Activated CD8-positive, alpha-beta T cell treated with anti-CD3 and anti-CD28 coated beads for 36 hours (primary cell): Measurements from ENCODE around the gene TCP11. TPM values are rescaled to one million over a fixed set of nuclear protein-coding genes. Genes with fewer than 3 reads are reported as not detected.

ENCODE experiments used
- ATAC-seq: fragments of 200-7000 bp; cut with Tn5 transposase; one replicate; pipeline ENCODE4 v1.10.0; 2021; ENCODE audit warnings: mild to moderate bottlenecking, moderate library complexity
- CTCF ChIA-PET: fragments of 350-600 bp; sonication (Branson Sonifier 250); formaldehyde crosslinking; loops from one replicate; lab custom pipeline; 2021; ENCODE audit warnings: antibody characterized with exemption; lab: Charles Lee
- POLR2A ChIA-PET: fragments of 350-600 bp; sonication (Branson Sonifier 250); formaldehyde crosslinking; loops from one replicate; lab custom pipeline; 2021; ENCODE audit warnings: antibody characterized with exemption; lab: Charles Lee
- DNase-seq: peaks from one replicate; pipeline ENCODE4 v3.0.0-alpha.2; 2020
- H3K27ac Mint-ChIP-seq: one replicate; pipeline ENCODE4 v1.8.0; 2021; ENCODE audit warnings: mild to moderate bottlenecking, mixed read lengths
- H3K27me3 Mint-ChIP-seq: one replicate; pipeline ENCODE4 v1.8.0; 2021; ENCODE audit warnings: mixed read lengths
- H3K36me3 Mint-ChIP-seq: one replicate; pipeline ENCODE4 v1.8.0; 2021; ENCODE audit warnings: low read depth, mixed read lengths
- H3K4me1 Mint-ChIP-seq: one replicate; pipeline ENCODE4 v1.8.0; 2021; ENCODE audit warnings: low read depth, mixed read lengths
- H3K4me3 Mint-ChIP-seq: one replicate; pipeline ENCODE4 v1.8.0; 2021; ENCODE audit warnings: mild to moderate bottlenecking, moderate library complexity, mixed read lengths
- H3K9me3 Mint-ChIP-seq: one replicate; pipeline ENCODE4 v1.8.0; 2021; ENCODE audit warnings: mixed read lengths
- intact Hi-C: fragments of 100-400 bp; cut with micrococcal nuclease; formaldehyde crosslinking; loops from one replicate; pipeline ENCODE4 v1.10.0; 2022
- total RNA-seq, 2 experiments: library from RNA; stranded (reverse); gene quantifications; one replicate each; pipeline ENCODE4 v1.2.3, GENCODE V29; 2021
- TF ChIP-seq, protein P1 (sequence below): fragments of 200-600 bp; IDR thresholded peaks from one replicate; pipeline ENCODE4 v1.8.0; 2022; ENCODE audit warnings: antibody characterized with exemption, mild to moderate bottlenecking

TCP11 gene
- total RNA-seq, 2 experiments from 2014 or later = not detected

DNA sequence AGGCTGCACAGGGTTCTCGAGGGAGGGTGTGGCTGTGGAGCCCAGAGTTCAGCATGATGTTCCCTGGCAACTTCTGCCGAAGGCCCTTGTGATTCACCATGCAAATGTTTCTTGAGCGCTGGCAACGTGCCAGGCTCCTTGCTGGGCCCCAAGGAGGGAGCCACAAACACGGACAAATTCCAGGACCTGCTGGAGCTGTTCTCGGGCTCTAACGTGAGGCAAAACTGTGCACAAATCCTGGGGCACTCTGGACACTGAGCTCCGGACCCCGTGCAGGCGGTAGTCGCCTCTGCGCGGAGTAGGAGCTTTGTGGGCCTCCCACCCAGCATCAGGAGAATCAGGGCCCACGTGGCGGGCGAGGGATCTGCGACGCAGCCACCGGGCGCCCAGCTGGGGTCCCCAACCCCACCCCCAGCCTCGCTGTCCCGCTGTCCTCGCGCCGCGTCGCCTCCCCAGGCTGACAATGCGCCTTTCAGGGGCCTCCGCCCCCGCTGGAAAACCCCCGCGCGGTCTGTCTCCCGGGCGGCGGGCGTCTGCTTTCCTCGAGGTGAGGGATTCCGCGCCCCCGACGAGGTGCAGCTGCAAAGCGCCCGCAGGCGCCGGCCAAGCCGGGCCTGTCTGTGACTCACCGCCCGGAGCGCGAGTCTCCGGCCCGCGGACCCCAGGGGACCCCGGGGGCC, 40.9 kb upstream of the TCP11 start:
- Mint-ChIP-seq H3K4me3 (no peak overlapping the region), H3K9me3 (no peaks in the 10 kb centered on the region), H3K27me3 (peaks cover 15% of the 10 kb centered on the region), H3K36me3 (no peaks in the 10 kb centered on the region), H3K4me1 (no peaks in the 10 kb centered on the region), H3K27ac (no peak overlapping the region)
- ATAC-seq = no peak
- POLR2A ChIA-PET = interaction anchor here (1.7 kb wide), 1 partner anchor 10 kb away, joined by 3 read pairs; no protein-coding TSS in a partner anchor
- TF ChIP-seq, protein P1, sequence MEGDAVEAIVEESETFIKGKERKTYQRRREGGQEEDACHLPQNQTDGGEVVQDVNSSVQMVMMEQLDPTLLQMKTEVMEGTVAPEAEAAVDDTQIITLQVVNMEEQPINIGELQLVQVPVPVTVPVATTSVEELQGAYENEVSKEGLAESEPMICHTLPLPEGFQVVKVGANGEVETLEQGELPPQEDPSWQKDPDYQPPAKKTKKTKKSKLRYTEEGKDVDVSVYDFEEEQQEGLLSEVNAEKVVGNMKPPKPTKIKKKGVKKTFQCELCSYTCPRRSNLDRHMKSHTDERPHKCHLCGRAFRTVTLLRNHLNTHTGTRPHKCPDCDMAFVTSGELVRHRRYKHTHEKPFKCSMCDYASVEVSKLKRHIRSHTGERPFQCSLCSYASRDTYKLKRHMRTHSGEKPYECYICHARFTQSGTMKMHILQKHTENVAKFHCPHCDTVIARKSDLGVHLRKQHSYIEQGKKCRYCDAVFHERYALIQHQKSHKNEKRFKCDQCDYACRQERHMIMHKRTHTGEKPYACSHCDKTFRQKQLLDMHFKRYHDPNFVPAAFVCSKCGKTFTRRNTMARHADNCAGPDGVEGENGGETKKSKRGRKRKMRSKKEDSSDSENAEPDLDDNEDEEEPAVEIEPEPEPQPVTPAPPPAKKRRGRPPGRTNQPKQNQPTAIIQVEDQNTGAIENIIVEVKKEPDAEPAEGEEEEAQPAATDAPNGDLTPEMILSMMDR = no peak
- intact Hi-C loops = no loop called here
- DNase-seq = peak; percentile 24
- CTCF ChIA-PET = interaction anchor here (0.8 to 1.6 kb wide), 3 partner anchors 42 to 58 kb away, joined by 3 read pairs; no protein-coding TSS in a partner anchor

DNA sequence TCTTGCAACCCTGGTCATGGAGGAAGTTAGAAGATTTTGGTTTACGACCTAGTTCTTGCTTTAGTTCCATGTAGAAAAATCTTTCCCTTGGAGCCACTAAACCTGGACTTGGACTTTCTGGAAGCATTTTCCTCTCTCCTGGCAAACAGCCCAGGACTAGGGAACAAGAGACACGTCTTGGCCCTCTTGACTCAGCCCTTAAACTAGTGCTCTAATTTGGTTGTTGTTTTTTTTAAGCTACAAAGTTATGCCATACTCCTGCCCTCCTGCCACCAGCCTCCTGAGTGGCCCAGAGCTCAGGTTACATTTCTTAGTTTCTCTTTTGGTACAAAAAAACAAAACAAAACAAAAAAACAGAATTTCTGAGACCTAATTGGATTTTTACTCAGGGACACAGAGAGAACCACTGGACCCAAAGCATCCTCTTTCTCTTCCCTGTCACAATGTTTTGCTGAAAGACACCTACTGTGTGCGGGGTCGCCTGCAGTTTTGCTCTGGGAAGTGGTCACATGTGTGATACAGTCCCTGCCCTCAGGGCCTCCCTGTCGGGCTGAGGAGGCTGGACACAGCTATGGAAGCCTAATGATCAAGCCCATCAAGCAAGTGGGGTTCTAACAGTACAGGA, 40.3 kb upstream of the TCP11 start:
- H3K9me3 Mint-ChIP-seq = no peaks in the 10 kb centered on the region
- H3K4me3 Mint-ChIP-seq = no peak overlapping the region
- TF ChIP-seq, protein P1 = no peak
- POLR2A ChIA-PET = interaction anchor here (1.7 kb wide), 1 partner anchor 10 kb away, joined by 3 read pairs; no protein-coding TSS in a partner anchor
- no peak overlapping the region for H3K27ac Mint-ChIP-seq
- no peaks in the 10 kb centered on the region for H3K36me3 Mint-ChIP-seq
- CTCF ChIA-PET = interaction anchor here (0.8 to 1.6 kb wide), 3 partner anchors 42 to 59 kb away, joined by 3 read pairs; no protein-coding TSS in a partner anchor
- peaks cover 15% of the 10 kb centered on the region for H3K27me3 Mint-ChIP-seq
- no peaks in the 10 kb centered on the region for H3K4me1 Mint-ChIP-seq
- DNase-seq (no peak), ATAC-seq (no peak)
- intact Hi-C loops = no loop called here

DNA sequence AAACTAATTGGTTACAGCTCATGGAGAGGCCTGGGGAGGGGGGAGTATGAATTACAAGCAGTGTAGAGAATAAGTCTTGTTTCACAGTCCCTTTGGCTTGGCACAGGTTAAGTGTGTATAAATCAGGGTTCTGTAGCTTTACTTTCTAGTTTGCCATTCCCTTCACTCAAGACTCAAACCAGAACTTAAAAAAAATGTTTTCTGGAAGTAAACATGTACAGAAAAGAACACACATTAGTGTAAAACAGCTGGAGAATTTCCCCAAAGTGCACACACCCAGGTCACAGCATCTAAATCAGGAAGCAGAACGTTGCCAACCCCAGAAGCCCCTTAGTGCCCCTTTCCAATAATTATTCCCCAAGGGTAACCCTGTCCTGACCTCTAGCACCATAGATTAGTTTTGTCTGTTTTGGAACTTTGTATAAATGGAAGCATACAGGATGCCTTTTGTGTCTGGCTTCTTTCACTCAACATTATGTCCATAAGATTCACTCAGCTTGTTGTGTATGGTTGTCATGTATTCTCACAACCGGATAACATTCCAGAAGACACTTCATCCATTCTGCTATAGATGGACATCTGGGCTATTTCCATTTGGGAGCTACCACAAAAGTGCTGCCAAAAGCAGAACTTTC, 38.9 kb upstream of the TCP11 start:
- Mint-ChIP-seq H3K27ac (no peak overlapping the region), H3K4me3 (no peak overlapping the region), H3K4me1 (no peaks in the 10 kb centered on the region), H3K9me3 (no peaks in the 10 kb centered on the region), H3K27me3 (peaks cover 19% of the 10 kb centered on the region), H3K36me3 (no peaks in the 10 kb centered on the region)
- intact Hi-C loops = no loop called here
- TF ChIP-seq, protein P1 = no peak
- DNase-seq (no peak), ATAC-seq (no peak)
- CTCF ChIA-PET = interaction anchor here (1.2 to 1.6 kb wide), 3 partner anchors 25 to 33 kb away, joined by 3 to 6 read pairs (median 4); no protein-coding TSS in a partner anchor
- POLR2A ChIA-PET = interaction anchor here (0.5 kb wide), 1 partner anchor 456 kb away, joined by 5 read pairs; no protein-coding TSS in a partner anchor

DNA sequence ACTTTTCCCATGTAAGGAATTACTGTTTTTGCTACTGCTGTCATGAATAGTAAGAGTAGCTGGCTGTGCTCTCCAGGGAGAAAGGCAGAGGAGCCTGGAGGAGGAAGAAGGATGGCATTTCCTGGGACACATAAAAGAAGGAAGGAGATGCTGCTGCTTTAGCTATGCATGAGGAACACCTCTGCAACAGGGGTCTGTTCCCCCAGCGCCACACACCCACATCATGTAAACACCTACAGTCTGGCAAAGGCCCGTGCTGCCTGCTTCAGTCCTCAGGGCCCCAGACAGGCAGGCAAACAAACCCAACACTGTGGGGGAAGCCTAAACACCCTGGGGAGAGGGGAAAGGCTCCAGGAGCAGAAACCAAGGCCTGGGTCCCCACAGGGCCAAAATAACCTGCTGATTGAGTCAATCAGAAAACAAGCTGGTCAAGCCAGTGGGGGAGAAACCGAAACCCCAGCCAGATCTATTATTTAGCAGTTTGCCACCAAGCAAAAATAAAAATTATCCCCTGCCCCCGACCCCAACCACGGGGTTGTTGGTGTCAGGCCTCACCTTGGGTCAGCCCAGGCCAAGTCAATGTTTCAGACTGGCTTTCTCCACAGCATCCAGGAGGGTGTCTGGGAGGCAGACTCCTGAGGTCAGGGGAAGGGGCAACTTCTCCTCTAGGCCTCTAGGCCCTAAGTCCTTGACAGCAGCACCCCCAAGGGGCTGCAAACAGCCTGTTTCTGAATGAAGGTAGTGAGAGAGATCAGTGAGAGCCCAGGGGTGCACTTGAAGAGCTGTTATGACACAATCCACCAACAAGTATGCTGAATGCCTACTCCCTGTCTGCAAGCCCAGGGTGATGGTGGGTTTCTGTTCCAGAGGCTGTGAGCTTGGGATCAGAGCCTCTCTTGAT, 38.0 kb upstream of the TCP11 start:
- Mint-ChIP-seq H3K4me3 (no peak overlapping the region), H3K4me1 (no peaks in the 10 kb centered on the region), H3K27me3 (peaks cover 13% of the 10 kb centered on the region), H3K9me3 (no peaks in the 10 kb centered on the region), H3K36me3 (no peaks in the 10 kb centered on the region), H3K27ac (no peak overlapping the region)
- DNase-seq (no peak), ATAC-seq (no peak)
- ChIA-PET CTCF (interaction anchor here (1.2 to 1.6 kb wide), 5 partner anchors 26 to 60 kb away, joined by 3 to 6 read pairs (median 3); no protein-coding TSS in a partner anchor), POLR2A (interaction anchor here (0.5 kb wide), 1 partner anchor 455 kb away, joined by 5 read pairs; no protein-coding TSS in a partner anchor)
- intact Hi-C loops = no loop called here
- TF ChIP-seq, protein P1 = no peak
